GM21737 (cell line): ENCODE measurements around the gene CHAMP1.

ENCODE experiments used
- ATAC-seq: cut with Tn5 transposase; IDR thresholded peaks from one replicate; pipeline ENCODE4 v1.9.1; 2021; ENCODE audit warnings: mild to moderate bottlenecking, moderate library complexity; ENCODE audit not compliant: unreplicated experiment

The CHAMP1 gene

GRCh38 chr13:114296902-114297301, 17.4 kb upstream of the CHAMP1 start:
- ATAC-seq: no peak

GRCh38 chr13:114298866-114299265, 15.4 kb upstream of the CHAMP1 start:
- ATAC-seq: no peak

DNA sequence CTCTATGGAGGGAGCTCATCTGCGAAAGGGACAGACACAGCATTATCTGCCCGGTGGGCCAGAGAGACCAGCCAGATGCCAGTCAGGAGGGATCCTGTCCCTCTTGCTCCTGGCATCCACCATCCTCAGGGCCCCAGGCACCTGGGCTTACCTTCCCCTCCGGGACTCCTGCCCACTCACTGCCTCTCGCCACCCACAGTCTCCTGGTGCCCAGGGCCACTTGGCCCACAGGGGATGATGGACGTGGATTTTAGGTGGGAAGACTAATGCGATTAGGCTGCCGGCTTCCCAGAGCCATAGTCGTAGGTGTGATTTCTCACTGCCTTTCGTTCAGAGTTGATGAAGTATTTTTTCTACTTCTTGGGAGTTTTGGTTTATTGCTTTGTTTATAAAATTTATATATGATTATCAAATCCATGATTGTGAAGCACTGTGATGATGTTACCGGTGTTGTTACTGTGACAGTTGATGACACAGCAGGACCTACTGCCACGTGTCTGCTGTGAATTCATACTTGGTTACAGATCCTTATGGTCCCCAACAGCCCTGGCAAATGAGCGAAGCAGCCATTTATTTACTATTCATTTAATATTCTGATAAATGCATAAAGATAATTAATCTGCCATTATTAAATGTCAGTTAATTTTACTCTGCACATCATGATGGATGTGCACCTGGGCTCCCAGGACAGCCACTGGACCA, 14.5 kb upstream of the CHAMP1 start:
- ATAC-seq: no peak

DNA sequence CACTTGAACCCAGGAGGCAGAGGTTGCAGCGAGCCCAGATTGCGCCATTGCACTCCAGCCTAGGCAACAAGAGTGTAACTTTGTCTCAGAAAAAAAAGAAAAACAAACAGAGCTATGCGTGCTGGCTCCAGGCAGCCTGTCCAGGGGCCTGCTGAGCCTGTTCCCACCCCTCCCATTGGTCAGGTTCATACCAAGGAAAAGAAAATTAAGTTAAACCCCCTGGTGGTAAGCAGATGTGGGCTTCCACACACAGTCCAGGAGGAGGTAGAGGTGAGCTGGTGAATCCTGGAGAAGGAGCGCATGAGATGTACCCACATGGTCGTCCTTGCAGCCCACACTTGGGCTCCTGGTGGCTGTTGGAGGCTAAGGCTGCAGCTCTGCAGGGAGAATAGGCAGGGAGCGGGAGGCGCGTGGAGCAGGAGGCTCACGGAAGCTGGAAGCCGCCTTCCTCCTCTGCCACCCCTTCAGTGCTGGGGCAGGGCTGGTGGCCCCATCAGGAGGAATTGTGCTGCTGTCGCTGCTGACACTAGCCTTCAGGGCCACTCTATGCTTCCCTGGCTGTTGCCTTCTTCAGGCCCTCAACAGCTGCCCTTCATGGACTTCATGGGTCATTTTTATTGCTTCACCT, 10.5 kb upstream of the CHAMP1 start:
- ATAC-seq: no peak

DNA sequence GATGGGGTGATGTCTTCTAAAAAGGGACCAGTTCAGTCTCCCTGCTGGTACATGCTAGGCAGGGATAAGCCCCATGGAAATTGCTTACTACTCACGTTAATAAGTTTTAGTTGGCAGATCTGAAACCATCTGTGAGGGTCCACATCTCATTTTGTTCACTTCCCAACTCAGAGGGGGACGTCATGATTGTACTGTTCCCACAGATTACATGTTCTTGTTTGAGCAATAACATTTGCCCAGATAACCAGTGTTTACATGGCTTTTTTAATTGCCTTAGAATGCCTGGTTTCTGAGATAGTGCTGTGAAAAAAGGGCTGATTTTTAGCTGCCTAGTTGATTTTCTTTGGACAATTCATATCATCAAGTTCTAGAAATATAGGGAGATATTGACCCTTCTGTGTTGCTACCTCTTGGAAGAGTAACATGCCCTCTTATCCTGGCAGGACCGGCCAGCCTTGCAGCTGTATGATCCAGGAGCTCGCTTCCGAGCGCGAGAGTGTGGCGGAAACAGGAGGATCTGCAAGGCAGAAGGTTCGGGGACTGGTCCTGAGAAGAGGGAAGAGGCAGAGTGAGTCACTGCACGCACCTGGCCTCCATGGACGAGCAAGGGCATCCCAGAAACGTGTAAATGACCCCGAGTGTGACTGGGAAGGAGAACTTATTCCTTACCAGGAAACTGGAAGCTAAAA, 9.8 kb upstream of the CHAMP1 start:
- no peak for ATAC-seq

DNA sequence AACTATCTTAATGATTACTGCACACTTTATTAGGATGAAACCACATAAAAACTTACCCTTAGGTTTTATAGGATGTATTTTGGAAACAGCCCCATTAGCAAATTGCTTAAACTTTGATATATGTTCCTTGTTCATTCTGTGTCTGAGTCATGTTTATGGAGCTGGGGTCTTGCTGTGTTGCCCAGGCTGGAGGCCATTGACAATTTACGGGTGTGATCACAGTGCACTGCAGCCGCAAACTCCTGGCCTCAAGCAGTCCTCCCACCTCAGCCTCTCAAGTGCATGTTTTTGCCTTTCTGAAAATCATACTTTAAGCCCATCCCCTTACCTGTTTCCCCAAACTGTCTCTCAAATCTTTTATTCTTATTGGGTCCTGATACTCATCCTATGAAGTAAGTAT, 5.2 kb upstream of the CHAMP1 start:
- no peak for ATAC-seq

DNA sequence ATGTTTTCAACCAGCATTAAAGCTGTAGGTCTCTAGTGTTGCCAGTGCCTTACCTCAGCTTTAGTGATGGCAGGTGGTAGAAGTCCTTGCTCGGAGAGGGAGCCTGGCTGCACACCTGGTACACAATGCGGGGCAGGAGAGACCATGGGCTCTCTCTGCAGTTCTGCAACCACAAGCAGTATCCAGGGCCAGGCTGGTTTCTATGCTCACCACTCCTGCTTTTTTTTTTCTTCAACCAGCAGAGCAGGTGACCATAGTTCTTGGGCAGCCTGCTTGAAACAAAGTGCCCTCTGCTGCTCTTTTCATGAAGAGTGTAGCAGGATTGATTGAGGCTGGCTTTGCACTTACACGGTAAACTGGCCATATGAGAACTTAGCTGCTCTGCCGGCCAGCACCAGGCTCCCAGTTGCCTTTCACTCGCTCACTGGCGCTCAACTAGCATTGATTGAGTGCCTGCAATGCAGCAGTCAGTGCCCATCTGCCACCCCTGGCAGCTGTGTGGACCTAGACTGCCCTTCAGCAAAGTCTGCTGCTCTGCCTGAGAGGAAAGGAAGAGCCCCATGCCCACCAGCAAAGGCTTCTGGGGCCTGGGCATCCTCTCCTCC, 4.4 kb upstream of the CHAMP1 start:
- no peak for ATAC-seq

GRCh38 chr13:114310956-114311355, 3.3 kb upstream of the CHAMP1 start:
- no peak for ATAC-seq

GRCh38 chr13:114311387-114311786, 2.9 kb upstream of the CHAMP1 start:
- no peak for ATAC-seq

GRCh38 chr13:114311908-114312307, 2.4 kb upstream of the CHAMP1 start:
- no peak for ATAC-seq

- ATAC-seq: no peak
Observed at GRCh38 chr13:114313061-114313860, 1.0 kb upstream of the CHAMP1 start.

GRCh38 chr13:114315074-114315785, 927 bp downstream of the CHAMP1 start:
- ATAC-seq: no peak

GRCh38 chr13:114318624-114319023, 4.3 kb downstream of the CHAMP1 start:
- ATAC-seq: no peak

DNA sequence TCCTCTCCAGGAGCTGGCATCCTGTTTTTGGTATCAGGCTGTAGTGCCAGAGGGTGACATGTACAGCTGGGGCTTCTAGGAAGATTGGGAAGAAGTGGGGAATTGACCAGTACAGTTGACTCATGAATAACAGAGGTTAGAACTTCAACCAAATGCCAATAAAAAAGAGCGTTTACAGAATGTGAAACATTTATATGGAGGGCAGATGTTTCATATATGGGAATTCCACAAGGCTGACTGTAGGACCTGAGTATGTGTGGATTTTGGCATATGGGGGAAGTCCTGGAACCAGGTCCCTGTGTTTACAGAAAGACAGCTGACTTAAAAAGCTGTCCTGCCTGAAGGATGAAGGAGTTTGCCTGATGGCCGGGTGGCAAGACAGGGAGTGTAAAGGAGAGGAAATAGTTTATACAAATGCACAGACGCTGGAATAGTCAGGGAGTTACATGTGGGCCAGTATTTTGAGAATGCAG, 5.2 kb downstream of the CHAMP1 start:
- ATAC-seq: no peak

DNA sequence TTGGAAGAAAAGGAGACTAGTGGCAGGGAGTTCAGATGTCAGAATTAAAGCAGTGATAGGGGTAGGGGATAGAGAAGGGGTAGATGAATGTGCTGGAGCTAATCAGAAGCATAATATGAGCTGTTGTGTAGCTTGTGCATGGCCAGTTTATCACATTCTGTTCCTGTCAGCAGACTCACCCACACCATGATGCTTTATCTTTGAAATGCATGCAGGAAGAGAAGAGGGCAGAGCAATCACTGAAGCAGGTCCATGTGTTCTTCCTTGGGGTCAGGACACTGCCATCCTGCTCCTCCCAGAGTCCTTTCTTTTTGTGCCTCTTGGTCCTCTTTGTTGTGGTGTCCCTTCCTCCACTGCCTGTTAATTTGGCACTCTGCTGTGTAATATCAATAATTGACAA, 5.8 kb downstream of the CHAMP1 start:
- ATAC-seq: no peak

- no peak for ATAC-seq
Observed at GRCh38 chr13:114321256-114321655, 7.0 kb downstream of the CHAMP1 start.

DNA sequence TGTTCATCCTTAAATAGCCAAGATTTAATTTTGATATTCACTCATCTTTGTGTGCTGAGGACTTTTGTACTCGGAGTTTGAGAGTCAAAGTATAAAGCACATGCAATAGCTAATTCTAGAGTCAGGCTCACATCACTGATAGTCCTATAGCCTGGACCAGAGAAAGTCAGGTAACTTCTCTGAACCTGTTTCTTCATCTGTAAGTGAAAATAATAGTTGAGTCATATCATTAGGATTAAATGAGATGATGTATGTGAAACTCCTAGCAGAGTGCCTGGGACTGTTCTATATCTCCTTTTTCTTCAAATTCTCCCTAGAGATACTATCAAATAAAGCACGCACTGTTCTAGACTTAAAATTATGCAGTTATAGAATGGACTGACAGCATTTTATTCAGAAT, 9.0 kb downstream of the CHAMP1 start:
- ATAC-seq: no peak

DNA sequence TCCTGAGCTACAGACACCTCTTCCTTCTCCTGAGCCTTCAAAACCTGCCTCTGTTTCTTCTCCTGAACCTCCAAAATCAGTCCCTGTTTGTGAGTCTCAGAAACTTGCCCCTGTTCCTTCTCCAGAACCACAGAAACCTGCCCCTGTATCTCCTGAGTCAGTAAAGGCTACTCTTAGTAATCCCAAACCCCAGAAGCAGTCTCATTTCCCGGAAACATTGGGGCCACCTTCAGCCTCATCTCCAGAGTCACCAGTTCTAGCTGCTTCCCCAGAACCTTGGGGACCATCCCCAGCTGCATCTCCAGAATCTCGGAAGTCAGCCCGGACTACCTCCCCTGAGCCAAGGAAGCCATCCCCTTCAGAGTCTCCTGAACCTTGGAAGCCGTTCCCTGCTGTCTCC, 10.0 kb downstream of the CHAMP1 start:
- no peak for ATAC-seq

GRCh38 chr13:114325729-114326128, 11.4 kb downstream of the CHAMP1 start:
- ATAC-seq: no peak

DNA sequence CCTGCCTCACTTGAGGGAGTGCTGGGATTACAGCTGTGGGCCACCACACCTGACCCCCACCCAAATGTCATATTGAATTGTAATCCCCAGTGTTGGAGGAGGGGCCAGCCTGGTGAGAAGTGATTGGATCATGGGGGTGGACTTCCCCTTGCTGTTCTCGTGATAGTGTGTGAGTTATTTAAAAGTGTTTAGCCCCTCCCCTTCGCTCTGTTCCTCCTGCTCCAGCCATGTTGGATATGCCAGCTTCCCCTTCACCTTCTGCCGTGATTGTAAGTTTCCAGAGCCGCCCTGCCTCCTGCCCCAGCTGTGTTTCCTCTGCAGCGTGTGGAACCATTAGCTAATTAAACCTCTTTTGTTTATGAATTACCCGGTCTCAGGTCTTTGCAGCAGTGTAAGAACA, 13.7 kb downstream of the CHAMP1 start:
- no peak for ATAC-seq
